HG02623 (cell line): ENCODE results near the gene CDH9.

ENCODE experiments used
- ATAC-seq: cut with Tn5 transposase; IDR thresholded peaks from one replicate; pipeline ENCODE4 v1.9.1; 2021; ENCODE audit warnings: moderate library complexity; ENCODE audit not compliant: unreplicated experiment

CDH9 gene, protein sequence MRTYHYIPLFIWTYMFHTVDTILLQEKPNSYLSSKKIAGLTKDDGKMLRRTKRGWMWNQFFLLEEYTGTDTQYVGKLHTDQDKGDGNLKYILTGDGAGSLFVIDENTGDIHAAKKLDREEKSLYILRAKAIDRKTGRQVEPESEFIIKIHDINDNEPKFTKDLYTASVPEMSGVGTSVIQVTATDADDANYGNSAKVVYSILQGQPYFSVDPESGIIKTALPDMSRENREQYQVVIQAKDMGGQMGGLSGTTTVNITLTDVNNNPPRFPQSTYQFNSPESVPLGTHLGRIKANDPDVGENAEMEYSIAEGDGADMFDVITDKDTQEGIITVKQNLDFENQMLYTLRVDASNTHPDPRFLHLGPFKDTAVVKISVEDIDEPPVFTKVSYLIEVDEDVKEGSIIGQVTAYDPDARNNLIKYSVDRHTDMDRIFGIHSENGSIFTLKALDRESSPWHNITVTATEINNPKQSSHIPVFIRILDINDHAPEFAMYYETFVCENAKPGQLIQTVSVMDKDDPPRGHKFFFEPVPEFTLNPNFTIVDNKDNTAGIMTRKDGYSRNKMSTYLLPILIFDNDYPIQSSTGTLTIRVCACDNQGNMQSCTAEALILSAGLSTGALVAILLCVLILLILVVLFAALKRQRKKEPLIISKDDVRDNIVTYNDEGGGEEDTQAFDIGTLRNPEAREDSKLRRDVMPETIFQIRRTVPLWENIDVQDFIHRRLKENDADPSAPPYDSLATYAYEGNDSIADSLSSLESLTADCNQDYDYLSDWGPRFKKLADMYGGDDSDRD

GRCh38 chr5:27038476-27038875, at the start of gene CDH9:
Gene CDH9 (minus strand): TSS chr5:27038586. CDS start chr5:26988333, 50,253 bp downstream.
- no peak for ATAC-seq

- ATAC-seq = no peak
Observed at GRCh38 chr5:27087747-27088146, 49.4 kb upstream of the CDH9 start.

DNA sequence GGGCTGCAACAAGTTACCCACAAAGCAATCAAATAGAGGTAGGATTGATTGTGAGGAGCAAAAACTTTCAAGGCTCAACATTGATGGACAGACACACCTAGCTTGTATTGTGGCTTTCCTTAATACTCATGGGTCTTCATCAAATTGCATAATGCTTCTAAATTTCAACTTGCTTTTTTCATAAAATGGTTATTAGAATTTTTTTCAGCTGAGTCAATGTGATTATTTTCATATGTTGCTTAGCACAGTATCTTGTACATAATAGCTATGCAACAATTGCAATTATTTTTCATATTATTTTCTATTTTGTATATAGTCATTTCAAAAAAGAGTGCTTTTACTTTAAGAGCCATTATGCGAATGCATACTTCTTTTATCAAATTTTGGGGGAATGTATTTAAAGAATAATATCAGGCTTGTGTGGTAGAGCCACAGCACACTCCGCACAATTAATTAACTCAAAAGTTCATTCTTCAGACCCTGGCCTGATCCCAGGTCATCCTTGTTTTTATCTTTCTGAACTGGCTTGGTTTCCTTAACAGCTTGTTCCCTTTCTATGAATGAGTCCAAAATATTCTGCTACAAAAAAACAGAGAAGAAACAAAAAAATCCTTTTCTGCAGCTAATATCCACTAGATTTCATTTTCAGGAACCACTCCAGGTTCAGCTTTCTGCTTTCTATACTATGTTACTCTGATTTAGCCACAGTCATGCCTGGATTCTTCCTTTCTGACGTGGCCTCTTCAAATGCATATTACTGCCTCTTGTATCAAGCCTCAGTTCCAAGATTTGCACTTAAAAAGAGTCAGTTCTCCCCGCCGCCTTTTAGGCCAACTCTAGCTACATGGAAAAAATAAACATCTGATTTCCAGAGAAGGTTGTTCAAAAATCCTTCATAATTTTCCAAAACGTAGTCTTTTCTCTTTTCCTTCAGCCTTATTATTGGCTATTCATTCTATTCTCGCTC, 45.3 kb upstream of the CDH9 start:
- no peak for ATAC-seq

DNA sequence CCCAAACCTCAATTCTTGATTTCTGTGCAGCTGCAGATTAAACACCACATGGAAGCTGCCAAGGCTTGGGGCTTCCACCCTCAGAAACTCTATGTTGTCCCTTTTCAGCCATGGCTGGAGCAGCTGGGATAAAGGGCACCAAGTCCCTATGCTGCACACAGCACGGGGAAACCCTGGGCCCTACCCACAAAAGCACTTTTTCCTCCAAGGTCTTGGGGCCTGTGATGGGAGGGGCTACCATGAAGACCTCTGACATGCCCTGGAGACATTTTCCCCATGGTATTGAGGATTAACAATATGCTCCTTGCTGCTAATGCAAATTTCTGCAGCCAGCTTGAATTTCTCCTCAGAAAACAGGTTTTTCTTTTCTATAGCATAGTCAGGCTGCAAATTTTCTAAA, 41.8 kb upstream of the CDH9 start:
- no peak for ATAC-seq

GRCh38 chr5:27062451-27062850, 24.1 kb upstream of the CDH9 start:
- ATAC-seq = no peak

GRCh38 chr5:27048510-27048909, 10.1 kb upstream of the CDH9 start:
- ATAC-seq = no peak

DNA sequence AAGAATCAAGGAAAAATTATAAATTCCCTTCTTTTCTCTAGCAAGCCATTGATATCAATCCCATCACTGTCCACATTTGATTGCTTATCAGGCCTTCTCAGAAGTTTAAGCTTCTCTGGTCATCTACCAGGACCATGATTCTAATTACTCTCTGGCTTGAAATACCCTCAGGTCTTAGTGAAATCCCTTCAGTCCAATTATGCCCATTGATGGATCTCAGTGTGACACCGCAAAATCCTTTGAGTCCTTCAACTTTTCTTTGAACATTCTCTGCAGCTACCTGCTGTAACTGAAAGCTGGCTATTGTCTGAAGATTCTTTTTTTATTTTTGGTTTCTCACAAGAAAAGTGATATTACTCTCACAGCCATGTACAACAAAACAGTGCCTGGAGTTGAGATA, 3.0 kb upstream of the CDH9 start:
- ATAC-seq = no peak

DNA sequence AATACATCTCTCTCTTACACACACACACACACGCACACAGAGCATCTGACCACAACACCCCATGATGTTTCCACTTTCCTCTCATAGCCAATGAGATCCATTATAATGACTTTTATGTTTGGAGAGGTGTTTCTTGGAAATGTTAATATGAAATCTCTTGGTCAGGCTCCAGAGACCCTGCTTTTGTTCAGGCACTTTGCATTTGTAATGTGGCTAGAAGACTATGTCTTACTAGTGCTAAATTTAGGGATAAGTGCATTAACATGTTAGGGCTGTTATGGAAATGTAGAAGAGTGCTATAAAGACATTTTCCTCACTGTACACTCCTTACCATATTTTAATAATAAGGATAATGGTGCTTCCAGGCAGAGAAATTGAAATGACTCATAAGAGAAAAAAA, 3.8 kb downstream of the CDH9 start:
- no peak for ATAC-seq

DNA sequence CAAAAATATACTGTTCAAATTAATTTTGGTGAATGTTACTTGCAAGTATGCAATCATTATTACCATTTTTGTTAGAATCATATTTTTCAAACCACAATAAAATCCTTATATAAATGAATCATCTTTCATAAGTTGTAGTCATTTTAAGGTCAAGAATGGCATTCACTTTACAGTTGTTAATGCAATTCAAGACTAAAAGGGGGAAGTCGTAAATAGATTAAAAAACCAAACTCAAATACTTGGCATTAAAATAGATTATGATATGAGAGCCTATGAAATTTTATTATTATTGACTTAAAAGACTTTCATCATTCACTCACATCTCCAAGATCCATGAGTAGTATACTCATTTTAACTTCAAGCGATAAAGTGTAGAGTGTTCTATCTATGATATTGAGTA, 11.6 kb downstream of the CDH9 start:
- no peak for ATAC-seq

- no peak for ATAC-seq
Observed at GRCh38 chr5:27026063-27026462, 12.3 kb downstream of the CDH9 start.

DNA sequence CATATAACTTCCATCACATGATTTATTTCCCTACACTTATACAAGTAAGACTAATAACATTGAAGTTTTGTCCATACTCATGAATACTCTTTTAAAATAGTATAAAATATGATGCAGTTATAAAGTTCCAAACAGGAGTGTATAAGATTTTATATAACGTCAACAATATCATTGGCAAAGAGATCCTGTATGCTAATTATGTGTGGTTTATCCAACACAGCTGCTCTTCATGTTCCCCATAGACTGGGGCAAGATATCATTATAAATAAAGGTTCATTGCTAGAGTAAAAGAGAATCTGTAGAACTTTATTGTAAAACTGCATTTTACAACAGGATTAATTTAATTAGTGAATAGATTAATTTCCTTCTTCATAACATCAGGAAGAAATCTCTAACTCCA, 16.9 kb downstream of the CDH9 start:
- no peak for ATAC-seq

GRCh38 chr5:27020973-27021372, 17.4 kb downstream of the CDH9 start:
- ATAC-seq = no peak

GRCh38 chr5:27015758-27016157, 22.6 kb downstream of the CDH9 start:
- ATAC-seq = no peak

- ATAC-seq = no peak
Observed at GRCh38 chr5:27011274-27011673, 27.1 kb downstream of the CDH9 start.

GRCh38 chr5:27010646-27011045, 27.7 kb downstream of the CDH9 start:
- ATAC-seq = no peak

- ATAC-seq = no peak
Observed at GRCh38 chr5:27009540-27009915, 28.9 kb downstream of the CDH9 start.

- no peak for ATAC-seq
Observed at GRCh38 chr5:27008604-27009539, 29.5 kb downstream of the CDH9 start.

DNA sequence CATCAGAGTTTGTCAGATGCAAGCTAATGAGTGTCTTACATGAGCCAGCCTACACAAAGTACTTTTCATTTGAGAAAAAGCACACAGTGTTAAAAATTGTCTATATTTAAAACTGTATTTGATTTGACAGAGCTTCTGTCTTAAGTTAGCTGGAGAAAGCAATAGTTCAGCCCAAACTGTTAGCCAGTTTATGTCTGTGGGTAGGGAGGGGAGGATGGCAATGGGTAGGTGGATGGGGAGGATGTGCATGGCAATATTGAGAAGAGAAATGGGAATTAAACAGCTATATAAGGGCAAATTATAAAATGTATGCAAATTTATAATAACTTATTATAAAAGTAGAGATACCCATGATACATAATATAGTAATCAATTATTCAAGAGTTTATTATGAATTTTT, 31.3 kb downstream of the CDH9 start:
- no peak for ATAC-seq

GRCh38 chr5:26986985-26987384, 51.4 kb downstream of the CDH9 start:
- no peak for ATAC-seq

GRCh38 chr5:26981750-26982149, 56.6 kb downstream of the CDH9 start:
- no peak for ATAC-seq
